Natural killer cell treated with Interleukin-12 subunit alpha and Interleukin-12 subunit beta and Interleukin-15 and Interleukin-18, amount 100 ng/mL, for 72 hours (primary cell): ENCODE data around the gene BCKDHB. TPM values are rescaled to one million over a fixed set of nuclear protein-coding genes. Genes with fewer than 3 reads are reported as not detected.

Source experiments
- ATAC-seq, 2 donors: fragments of 150-1000 bp; cut with Tn5 transposase in 1 of 2; sonication (Bioruptor Pico), chemical (Tn5 transposase) in 1 of 2; 2 replicates each; pipeline ENCODE4 v1.10.0; 2021
- DNase-seq: peaks from one replicate; pipeline ENCODE4 v3.0.0; 2022; ENCODE audit warnings: low spot score
- H3K27ac Mint-ChIP-seq, 2 donors: 1 replicate in 1 of 2; 2 replicates in 1 of 2; pipeline ENCODE4 v1.8.0; 2022; ENCODE audit warnings: mixed read lengths in 2 of 2, mild to moderate bottlenecking in 1 of 2, moderate library complexity in 1 of 2
- H3K27me3 Mint-ChIP-seq, 2 donors: 1 replicate in 1 of 2; 2 replicates in 1 of 2; pipeline ENCODE4 v1.8.0; 2022; ENCODE audit warnings: mixed read lengths in 2 of 2
- H3K36me3 Mint-ChIP-seq: one replicate; pipeline ENCODE4 v1.8.0; 2022; ENCODE audit warnings: mixed read lengths
- H3K4me1 Mint-ChIP-seq, 2 donors: 1 replicate in 1 of 2; 2 replicates in 1 of 2; pipeline ENCODE4 v1.8.0; 2022; ENCODE audit warnings: low read depth in 2 of 2, mixed read lengths in 2 of 2, mild to moderate bottlenecking in 1 of 2
- H3K4me3 Mint-ChIP-seq: one replicate; pipeline ENCODE4 v1.8.0; 2022; ENCODE audit warnings: mixed read lengths
- H3K9me3 Mint-ChIP-seq: 2 replicates; pipeline ENCODE4 v1.8.0; 2022; ENCODE audit warnings: mixed read lengths
- total RNA-seq, 2 donors: library from RNA; stranded (reverse); gene quantifications; one replicate each; pipeline ENCODE4 v1.2.3, GENCODE V29; 2022

Gene BCKDHB
- total RNA-seq, 2 donors from 2014 or later: 15.3 to 19.2 TPM

DNA sequence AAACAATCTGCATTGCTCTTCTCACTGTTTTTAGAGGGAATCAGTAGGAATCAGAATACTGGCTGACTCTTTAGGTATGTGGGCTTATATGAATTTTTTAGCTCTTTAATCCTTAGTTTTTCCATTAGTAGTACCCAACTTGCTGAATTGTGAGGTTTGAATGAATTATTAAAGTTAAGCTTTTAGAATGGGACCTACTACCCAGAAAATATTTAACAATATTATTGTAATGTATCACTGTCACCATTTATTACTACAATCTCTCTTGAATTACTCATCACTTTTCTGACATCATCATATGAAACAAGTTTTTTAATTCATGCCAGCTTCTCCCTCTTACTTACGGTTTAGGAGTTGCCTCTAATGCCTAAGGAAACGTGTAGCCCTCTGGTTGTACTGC lies 212.7 kb downstream of the BCKDHB start:
- ATAC-seq (no peak), DNase-seq (no peak)
- H3K27me3 Mint-ChIP-seq: no peaks in the 10 kb centered on the region
- no peak overlapping the region for H3K27ac Mint-ChIP-seq
- H3K4me3 Mint-ChIP-seq: no peak overlapping the region
- H3K4me1 Mint-ChIP-seq: no peaks in the 10 kb centered on the region
- H3K9me3 Mint-ChIP-seq: no peaks in the 10 kb centered on the region
- no peaks in the 10 kb centered on the region for H3K36me3 Mint-ChIP-seq

DNA sequence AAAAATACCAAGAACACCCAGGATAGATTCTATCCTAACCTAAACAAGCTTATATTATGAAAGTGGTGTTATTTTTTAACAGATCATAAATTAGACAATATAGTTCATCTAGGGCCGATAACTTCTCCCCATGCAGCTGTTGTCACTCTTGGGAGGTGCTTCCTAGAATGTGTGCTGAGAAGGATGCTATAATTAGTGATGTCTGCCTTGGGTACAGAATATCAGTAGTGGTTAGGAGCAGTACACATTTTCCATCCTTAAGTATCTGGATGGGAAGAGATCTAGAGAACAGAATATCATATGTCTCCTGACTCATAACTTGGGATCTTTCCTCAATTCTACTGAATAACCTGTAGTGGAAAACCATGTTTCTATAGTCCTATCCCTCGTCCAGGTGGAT lies 214.5 kb downstream of the BCKDHB start:
- H3K36me3 Mint-ChIP-seq: no peaks in the 10 kb centered on the region
- ATAC-seq: no peak
- no peaks in the 10 kb centered on the region for H3K27me3 Mint-ChIP-seq
- H3K4me3 Mint-ChIP-seq: no peak overlapping the region
- no peak for DNase-seq
- H3K4me1 Mint-ChIP-seq: no peaks in the 10 kb centered on the region
- no peak overlapping the region for H3K27ac Mint-ChIP-seq
- no peaks in the 10 kb centered on the region for H3K9me3 Mint-ChIP-seq

DNA sequence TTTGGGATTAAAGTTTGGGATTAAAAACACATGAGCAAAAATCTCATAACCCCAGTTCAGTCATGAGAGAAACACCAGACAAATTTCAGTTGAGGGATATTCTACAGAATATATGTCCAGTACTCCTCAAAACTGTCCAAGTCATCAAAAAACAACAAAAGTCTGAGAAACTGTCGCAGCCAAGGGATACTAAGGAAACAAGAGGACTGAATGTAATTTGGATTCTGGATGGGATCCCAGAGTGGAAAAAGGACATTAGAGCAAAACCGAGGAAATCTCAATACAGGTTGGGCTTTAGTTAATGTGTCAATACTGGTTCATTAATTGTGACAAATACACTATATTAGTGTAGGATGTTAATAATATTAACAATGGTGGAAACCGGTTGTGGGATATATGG lies 219.3 kb downstream of the BCKDHB start:
- Mint-ChIP-seq H3K9me3 (no peaks in the 10 kb centered on the region), H3K4me1 (peaks cover 4 to 5% of the 10 kb centered on the region in 2 donors), H3K27ac (no peak overlapping the region), H3K36me3 (no peaks in the 10 kb centered on the region), H3K27me3 (no peaks in the 10 kb centered on the region), H3K4me3 (no peak overlapping the region)
- ATAC-seq (no peak), DNase-seq (no peak)

DNA sequence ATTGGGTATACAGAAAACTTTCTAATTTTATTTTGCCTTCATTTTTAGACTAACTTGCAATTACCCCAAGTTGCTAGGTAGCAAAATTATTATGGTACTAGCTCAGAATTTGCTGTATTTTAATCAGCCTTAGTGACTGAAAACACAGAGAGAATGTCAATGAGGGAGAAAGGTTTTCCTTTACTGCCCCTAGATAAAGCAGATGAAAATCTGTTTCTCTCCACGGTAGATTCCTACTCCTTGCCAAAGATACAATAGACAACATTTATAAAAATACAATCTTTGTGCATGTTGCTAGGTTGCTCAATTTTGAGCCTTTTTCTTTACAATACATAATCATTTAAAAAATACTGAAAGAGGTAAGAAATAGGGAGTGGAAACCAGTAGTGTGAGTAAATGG lies 222.2 kb downstream of the BCKDHB start:
- no peaks in the 10 kb centered on the region for H3K27me3 Mint-ChIP-seq
- H3K36me3 Mint-ChIP-seq: no peaks in the 10 kb centered on the region
- DNase-seq (no peak), ATAC-seq (no peak)
- H3K4me1 Mint-ChIP-seq: peaks cover 4 to 6% of the 10 kb centered on the region in 2 donors
- no peaks in the 10 kb centered on the region for H3K9me3 Mint-ChIP-seq
- no peak overlapping the region for H3K27ac Mint-ChIP-seq
- no peak overlapping the region for H3K4me3 Mint-ChIP-seq

DNA sequence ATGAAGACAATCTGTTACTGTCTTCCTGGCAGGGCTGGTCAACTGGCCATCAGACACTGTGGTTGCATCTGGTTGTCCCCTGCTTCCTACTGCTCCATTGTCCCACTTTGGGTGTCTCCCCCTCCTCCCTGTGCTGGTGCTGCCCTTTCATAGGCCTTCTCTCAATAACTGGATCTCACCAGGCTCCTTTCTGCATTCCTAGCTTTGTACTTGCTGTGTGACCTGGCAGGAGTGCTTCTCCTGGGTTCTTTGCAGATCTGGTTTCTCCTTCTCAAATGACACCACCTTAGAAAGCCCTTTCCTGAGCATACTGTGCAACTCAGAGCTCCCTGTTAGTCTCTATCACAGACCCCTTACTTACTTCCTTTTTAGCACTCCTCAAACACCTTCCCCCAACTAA lies 223.0 kb downstream of the BCKDHB start:
- no peaks in the 10 kb centered on the region for H3K9me3 Mint-ChIP-seq
- peaks cover 4 to 6% of the 10 kb centered on the region in 2 donors for H3K4me1 Mint-ChIP-seq
- H3K36me3 Mint-ChIP-seq: no peaks in the 10 kb centered on the region
- H3K4me3 Mint-ChIP-seq: no peak overlapping the region
- no peak for DNase-seq
- no peak overlapping the region for H3K27ac Mint-ChIP-seq
- no peak for ATAC-seq
- no peaks in the 10 kb centered on the region for H3K27me3 Mint-ChIP-seq

DNA sequence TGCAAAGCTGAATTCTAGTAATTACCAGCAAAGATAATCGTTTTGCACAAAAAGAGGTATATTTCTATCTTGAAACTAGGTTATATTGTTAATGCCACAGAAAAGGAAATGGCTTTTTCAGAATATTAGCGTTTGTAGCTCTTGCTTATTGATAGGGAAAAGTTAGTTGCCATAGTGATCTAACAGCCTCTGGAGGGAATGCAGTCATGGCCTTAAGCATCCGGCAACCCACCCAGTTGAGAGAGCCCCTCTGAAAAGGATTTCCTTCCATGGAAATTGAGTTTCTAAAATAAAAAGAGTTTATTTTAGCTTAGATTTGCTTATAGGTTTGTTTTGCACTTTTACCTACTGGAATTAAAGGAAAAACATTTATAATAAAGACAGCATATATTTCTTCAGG lies 224.5 kb downstream of the BCKDHB start:
- Mint-ChIP-seq H3K9me3 (no peaks in the 10 kb centered on the region), H3K4me3 (no peak overlapping the region), H3K27me3 (no peaks in the 10 kb centered on the region), H3K4me1 (peaks cover 4 to 6% of the 10 kb centered on the region in 2 donors), H3K36me3 (no peaks in the 10 kb centered on the region), H3K27ac (no peak overlapping the region)
- DNase-seq (no peak), ATAC-seq (no peak)

DNA sequence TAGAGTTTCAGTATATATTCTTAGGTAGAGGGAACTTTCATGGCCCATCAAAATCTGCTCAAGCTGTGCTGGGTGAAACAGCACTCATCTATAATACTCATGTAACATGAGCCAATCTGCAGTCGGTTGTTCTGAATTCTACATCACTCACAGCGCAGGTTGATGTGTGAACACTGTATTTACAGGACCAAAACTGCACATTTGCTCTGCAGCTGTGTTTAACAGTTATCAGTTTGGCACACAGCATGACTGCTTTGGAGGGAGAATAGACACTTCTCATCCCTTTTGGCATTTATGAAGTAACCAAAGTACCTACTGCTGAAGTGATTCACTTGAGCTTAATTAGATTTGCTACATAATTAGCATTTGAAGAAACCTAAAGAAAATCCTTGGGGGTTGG lies 225.1 kb downstream of the BCKDHB start:
- H3K27me3 Mint-ChIP-seq: no peaks in the 10 kb centered on the region
- no peak overlapping the region for H3K27ac Mint-ChIP-seq
- H3K9me3 Mint-ChIP-seq: no peaks in the 10 kb centered on the region
- H3K4me1 Mint-ChIP-seq: peaks cover 4 to 6% of the 10 kb centered on the region in 2 donors
- no peak for DNase-seq
- no peaks in the 10 kb centered on the region for H3K36me3 Mint-ChIP-seq
- no peak overlapping the region for H3K4me3 Mint-ChIP-seq
- ATAC-seq: no peak

DNA sequence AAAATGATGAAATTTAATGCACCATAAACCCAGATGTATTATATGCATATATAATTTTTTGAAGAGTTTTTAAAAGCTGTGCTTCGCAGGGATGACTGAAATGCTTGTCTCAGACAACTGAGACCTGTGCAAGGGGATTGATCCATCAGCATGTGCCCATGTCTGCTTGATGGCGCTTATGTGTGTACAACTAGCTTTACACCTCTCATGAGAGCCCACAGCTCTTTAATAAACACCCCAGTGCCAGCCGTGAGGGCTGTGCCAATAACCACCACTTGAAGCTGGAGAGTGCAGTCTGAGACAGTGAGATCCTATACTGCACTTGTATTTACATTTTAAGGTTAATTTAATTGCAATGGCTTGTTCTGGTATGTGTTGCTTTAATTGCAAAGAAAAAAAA lies 225.5 kb downstream of the BCKDHB start:
- Mint-ChIP-seq H3K27me3 (no peaks in the 10 kb centered on the region), H3K4me3 (no peak overlapping the region), H3K36me3 (no peaks in the 10 kb centered on the region), H3K4me1 (peaks cover 4 to 6% of the 10 kb centered on the region in 2 donors), H3K27ac (no peak overlapping the region), H3K9me3 (no peaks in the 10 kb centered on the region)
- no peak for DNase-seq
- no peak for ATAC-seq

DNA sequence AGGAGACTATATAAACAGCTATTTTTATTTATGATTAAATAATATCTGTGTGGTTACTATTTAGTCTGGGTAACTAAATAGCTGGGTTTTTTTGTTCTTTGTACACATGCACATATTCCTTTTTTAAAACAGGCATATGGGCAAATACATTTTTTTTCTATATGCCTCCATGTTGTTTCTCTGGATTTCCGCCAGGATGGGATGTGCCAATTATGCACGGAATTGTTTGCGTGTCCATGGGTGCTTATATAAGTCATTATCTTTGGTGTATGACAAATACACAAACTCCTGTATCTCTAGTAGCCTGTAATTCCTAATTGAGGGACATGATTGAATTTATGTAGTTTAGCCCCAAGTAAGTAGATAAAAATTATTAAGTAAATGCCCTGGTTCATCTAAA lies 226.9 kb downstream of the BCKDHB start:
- ATAC-seq: no peak
- Mint-ChIP-seq H3K27me3 (no peaks in the 10 kb centered on the region), H3K27ac (no peak overlapping the region), H3K36me3 (no peaks in the 10 kb centered on the region), H3K4me1 (peaks cover 6 to 7% of the 10 kb centered on the region in 2 donors), H3K4me3 (no peak overlapping the region), H3K9me3 (no peaks in the 10 kb centered on the region)
- DNase-seq: no peak

DNA sequence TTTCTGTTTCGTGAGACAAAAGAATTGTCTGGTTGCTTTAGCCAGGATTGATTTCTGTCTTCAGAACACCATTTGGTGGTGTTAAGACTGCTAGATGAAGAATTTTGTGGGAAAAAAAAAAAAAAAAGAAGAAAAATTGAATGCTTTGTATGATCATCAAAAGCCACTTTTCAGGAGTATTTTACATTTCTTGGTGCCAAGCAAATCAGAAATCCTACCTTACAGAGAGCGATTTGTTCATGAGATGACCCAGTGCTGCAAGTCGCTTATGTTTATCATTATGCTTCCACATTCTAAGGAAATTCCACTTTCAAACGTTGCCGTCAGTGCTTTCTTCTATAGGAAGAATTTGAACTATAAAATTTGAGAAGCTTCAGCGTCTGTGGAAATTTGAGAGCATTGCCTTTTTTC lies 228.7 kb downstream of the BCKDHB start:
- Mint-ChIP-seq H3K27ac (no peak overlapping the region), H3K9me3 (no peaks in the 10 kb centered on the region), H3K36me3 (no peaks in the 10 kb centered on the region), H3K4me3 (no peak overlapping the region), H3K4me1 (peaks cover 4 to 6% of the 10 kb centered on the region in 2 donors), H3K27me3 (no peaks in the 10 kb centered on the region)
- ATAC-seq (no peak), DNase-seq (no peak)

DNA sequence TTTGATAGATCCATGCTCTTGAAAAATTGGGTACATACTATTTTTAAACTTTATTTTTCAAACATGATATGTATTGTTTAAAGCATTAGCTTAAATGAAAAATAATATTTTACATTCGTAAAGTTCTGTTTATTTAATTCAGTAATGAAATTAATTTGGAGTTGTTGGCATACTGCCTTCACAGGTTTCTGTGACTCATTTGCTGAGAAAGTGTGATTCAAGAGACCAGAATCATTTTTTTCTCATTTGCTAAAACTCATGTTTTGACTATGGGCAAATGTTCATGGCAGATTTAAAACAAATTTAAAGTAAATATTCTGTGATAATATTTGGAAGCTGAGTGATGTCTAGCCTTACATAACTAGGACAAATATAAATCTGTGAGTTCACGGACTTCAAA lies 230.4 kb downstream of the BCKDHB start:
- DNase-seq (no peak), ATAC-seq (no peak)
- Mint-ChIP-seq H3K36me3 (no peaks in the 10 kb centered on the region), H3K4me3 (no peak overlapping the region), H3K9me3 (no peaks in the 10 kb centered on the region), H3K4me1 (peaks cover 0 to 4% of the 10 kb centered on the region in 2 donors), H3K27ac (no peak overlapping the region), H3K27me3 (no peaks in the 10 kb centered on the region)

DNA sequence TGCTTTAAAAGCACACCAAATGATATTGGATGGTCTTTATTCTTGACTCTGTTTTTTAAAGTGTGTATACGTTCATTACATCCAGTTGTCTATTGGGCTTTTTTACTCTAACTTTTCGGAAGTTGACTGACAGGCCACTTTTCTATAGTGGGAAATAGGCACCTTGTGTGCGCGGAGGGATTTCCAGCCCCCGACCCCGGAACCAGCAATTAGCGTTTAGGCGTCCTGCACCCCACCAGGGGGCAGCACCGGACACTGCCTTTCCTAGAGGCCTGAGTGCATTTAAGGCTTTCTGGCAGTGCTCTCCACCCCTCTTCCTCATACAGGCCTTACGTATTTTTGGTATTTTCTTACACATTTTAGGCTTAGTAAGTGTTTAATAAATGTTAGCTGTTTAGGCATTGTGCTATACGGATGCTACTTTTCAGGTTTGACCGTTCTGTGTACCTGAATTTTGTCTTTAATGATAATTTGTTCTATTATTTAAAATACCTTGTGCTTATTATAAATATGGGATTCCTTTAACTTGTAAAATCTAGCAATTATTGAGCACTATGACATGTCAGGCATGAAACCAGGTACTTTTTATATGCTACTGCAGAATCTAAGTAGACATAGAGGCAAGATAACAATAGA lies 231.8 kb downstream of the BCKDHB start:
- DNase-seq (peak; percentile 64), ATAC-seq (peak; percentile 57 to 81)
- peaks cover 0 to 4% of the 10 kb centered on the region in 2 donors for H3K4me1 Mint-ChIP-seq
- H3K4me3 Mint-ChIP-seq: no peak overlapping the region
- H3K27ac Mint-ChIP-seq: no peak overlapping the region
- H3K9me3 Mint-ChIP-seq: no peaks in the 10 kb centered on the region
- no peaks in the 10 kb centered on the region for H3K36me3 Mint-ChIP-seq
- no peaks in the 10 kb centered on the region for H3K27me3 Mint-ChIP-seq

DNA sequence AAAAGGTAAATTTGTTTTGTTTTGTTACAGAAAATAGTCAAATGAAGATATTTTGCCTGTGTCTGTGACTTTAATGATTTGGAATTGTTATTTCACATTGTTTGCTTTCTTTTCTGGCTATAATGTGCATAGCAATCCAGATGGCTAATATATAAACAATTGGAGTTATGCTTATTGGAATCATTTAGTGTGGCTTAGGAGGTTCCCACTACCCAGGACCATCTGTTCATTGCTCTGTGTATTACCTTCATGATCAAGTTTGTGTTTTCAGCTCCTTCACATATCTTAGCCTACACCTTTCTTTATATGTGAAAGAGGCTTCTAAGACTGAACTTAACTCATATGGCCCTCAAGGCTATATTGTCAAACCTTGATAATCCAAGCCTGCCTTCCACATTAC lies 232.9 kb downstream of the BCKDHB start:
- H3K4me1 Mint-ChIP-seq: peaks cover 0 to 4% of the 10 kb centered on the region in 2 donors
- H3K9me3 Mint-ChIP-seq: no peaks in the 10 kb centered on the region
- no peaks in the 10 kb centered on the region for H3K36me3 Mint-ChIP-seq
- H3K27me3 Mint-ChIP-seq: no peaks in the 10 kb centered on the region
- H3K27ac Mint-ChIP-seq: no peak overlapping the region
- DNase-seq (no peak), ATAC-seq (no peak)
- no peak overlapping the region for H3K4me3 Mint-ChIP-seq

DNA sequence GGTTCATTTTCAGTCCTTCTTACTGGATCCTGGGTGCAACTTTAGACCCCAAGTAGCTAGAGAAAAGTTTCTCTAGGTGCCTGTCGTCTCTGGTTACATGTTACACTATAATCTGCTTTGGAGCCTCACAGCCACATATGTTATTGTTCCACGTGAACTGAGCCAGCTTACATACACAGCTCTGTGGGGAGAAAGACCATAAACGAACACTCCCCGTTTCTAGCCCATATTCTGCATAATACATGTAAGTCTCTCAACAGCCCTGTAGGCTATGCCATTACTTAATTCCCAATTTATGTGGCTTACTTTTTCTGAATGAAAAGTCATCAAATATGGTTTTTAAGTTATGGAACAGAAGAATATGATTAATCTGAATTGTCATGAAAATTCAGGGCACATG lies 233.8 kb downstream of the BCKDHB start:
- Mint-ChIP-seq H3K27ac (no peak overlapping the region), H3K9me3 (no peaks in the 10 kb centered on the region), H3K27me3 (no peaks in the 10 kb centered on the region)

DNA sequence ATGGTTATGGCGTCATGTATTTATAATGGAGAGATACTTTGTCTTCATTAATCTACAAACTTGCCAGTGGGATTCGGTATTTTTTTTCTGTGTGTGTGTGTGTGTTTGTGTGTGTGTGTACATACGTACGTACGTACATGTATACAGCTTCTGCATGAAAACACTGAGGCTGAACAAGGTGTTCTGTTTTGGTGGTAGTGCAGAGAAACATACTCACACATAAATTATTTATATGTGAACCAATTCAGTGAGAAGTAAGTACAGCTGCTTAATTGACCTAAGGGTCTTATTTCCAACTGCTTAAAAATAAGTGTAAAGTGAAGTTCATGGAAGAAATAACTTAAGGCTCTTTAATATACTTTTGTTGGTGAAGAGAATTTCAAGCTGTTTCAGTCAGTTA lies 234.2 kb downstream of the BCKDHB start:
- ATAC-seq (no peak), DNase-seq (no peak)
- Mint-ChIP-seq H3K27me3 (no peaks in the 10 kb centered on the region), H3K4me3 (no peak overlapping the region), H3K9me3 (no peaks in the 10 kb centered on the region), H3K4me1 (peaks cover 0 to 4% of the 10 kb centered on the region in 2 donors), H3K27ac (no peak overlapping the region), H3K36me3 (no peaks in the 10 kb centered on the region)

More for the DNA sequence above, 233.8 kb downstream of the BCKDHB start:
- no peak for ATAC-seq
- Mint-ChIP-seq H3K4me1 (peaks cover 0 to 4% of the 10 kb centered on the region in 2 donors), H3K4me3 (no peak overlapping the region), H3K36me3 (no peaks in the 10 kb centered on the region)
- DNase-seq: no peak
